HG02763 (cell line): ENCODE data around the gene LGALS3BP.

Source experiments
- ATAC-seq: cut with Tn5 transposase; IDR thresholded peaks from one replicate; pipeline ENCODE4 v1.9.1; 2021; ENCODE audit warnings: mild to moderate bottlenecking, moderate library complexity; ENCODE audit not compliant: unreplicated experiment

Gene LGALS3BP

DNA sequence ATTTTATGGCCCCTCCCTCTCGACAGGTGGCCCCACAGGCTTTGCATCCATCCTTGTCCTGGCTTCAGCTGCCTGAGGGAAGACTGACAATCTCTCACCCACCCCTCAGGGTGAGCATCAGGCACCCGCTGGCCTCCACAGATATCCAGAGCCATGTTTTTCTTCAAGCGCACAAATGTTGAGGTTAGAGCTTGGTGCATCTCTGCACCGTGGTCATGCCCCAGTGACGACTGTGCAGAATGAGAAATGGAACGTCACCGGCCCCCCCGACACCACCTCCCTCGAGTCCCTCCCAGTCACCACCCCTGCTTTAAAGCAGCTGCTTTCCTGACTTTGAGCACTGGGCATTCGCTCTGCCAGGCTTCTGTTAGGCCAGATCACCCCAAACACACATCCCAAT is 34.8 kb downstream of the LGALS3BP start:
- ATAC-seq, result no peak

DNA sequence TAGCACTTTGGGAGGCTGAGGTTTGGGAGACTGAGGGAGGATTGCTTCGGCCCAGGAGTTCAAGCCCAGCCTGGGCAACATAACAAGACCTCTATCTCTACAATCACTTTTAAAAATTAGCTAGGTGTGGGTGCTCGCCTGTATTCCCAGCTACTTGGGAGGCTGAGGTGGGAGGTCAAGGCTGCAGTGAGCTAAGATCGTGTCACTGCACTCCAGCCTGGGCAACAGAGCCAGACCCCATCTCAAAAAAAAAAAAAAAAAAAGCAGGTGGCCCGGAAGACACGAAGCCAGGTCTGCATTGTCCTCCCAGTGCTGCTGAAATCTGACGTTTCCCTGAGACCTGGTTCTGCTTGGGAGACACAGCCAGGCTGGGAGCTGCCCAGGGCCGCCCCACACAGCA is 35.7 kb downstream of the LGALS3BP start:
- no peak for ATAC-seq

DNA sequence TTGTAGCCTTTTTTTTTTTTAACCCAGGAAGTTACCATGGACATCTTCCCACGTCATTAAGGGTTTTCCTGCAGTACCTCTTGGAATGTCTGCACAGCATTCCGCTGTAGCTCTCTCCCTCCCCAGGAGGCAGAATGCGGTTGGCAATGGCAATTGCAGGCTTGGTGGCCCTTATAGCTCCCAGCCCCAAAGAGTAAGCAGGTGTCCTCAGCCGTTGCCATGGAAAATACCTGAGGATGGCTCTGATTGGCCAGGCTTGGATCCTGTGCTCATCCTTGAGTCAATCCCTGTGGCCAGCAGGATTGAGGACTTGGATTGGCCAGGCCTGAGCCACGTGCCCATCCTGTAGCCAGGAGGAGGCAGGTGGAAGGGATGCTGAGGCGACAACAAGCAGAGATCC is 39.0 kb downstream of the LGALS3BP start:
- no peak for ATAC-seq

DNA sequence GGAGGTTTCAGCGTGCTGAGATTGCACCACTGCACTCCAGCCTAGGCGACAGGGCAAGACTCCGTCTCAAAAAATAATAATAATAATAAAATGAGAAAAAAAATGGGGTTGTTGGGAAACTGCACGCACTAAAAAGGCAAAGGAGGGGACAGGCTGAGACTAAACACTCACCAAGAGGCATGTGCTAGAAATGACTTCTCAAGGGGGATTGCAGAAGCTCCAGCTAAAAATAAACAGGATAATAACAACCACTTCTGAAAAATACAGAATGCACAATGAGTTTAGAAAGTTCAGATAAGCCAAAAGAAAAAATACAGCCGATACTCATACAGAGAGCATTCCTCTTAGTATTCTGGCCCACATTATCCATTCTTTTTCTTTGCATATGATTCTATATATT is 39.5 kb downstream of the LGALS3BP start:
- no peak for ATAC-seq

DNA sequence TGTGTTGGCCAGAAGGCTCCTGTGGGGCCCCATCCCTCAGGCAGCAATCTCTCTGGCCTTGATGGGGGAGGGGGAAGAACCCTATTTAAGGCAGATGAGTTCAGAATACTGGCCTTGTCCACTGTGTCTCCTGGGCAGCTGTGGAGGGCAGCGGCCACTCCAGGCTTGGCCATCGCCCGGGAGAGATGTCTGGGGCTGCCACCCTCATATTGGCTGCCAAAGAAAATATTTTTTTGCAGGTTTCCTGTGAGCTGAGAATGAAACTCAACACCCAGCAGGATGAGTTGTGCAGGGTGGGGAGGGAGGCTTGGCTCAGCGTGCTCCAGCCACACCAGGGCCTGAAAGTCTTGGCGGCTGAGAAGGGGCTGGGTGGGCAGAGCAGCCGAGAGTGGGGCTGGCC is 40.1 kb downstream of the LGALS3BP start:
- ATAC-seq, result no peak

DNA sequence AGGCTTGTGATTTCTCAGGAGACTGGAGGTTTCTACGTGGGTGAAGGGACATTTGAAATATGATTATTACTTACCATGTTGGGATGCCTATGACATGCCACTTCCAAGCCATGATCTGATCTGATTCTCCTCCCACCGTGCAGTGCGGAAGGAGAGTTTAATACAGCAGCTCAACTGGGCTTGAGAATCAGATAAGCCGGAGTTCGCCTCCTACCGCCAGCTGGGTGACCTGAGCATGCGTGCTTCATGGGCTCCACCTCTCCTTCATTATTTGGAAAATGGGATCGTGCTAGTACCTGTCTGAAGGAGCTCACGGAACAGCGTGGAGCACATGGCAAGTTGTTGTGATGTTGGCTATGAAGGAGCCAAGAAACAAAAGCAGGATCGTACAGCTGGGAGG is 42.2 kb downstream of the LGALS3BP start:
- ATAC-seq, result no peak

DNA sequence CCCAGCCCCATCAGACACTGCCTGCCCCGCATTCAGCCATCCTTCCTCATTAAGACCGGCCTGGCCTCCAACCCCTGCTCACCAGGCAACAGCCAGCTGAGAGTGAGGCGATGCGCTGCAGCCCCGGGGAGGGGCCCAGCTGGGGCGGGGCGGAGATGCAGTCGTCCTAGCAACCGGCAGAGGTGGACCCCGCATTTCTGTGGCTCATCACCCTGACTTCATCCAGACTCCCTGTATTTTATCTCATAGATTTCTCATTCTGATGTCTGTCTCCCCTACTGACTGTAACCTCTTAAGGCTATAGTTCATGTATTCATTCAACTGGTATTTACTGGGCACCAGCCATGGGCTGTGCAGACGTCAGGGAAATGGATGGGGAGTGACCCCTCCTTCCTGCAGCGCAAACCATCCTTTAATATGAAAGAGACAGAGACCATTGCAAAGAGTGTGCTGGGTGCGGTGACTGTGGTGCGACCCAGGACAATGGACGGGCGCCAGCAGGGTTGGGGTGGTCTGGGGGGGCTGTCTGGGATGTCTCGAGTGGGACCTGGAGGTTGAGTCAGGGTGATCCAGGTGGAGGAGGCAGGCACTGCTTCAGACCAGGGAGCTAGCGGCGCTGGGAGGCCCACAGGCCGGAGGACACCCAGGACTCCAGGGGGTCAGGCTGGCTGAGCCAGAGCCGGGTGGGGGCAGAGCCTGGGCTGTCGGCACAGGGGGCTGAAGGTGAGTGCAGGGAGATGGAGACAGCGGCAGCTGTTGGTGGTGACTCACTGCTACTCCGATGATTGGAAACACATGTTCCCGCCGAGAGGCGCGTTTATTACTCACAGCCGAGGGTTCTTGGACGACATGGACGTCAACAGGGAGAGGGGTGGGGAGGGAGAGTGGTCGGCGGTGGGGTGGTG is 44.1 kb downstream of the LGALS3BP start:
- no peak for ATAC-seq

DNA sequence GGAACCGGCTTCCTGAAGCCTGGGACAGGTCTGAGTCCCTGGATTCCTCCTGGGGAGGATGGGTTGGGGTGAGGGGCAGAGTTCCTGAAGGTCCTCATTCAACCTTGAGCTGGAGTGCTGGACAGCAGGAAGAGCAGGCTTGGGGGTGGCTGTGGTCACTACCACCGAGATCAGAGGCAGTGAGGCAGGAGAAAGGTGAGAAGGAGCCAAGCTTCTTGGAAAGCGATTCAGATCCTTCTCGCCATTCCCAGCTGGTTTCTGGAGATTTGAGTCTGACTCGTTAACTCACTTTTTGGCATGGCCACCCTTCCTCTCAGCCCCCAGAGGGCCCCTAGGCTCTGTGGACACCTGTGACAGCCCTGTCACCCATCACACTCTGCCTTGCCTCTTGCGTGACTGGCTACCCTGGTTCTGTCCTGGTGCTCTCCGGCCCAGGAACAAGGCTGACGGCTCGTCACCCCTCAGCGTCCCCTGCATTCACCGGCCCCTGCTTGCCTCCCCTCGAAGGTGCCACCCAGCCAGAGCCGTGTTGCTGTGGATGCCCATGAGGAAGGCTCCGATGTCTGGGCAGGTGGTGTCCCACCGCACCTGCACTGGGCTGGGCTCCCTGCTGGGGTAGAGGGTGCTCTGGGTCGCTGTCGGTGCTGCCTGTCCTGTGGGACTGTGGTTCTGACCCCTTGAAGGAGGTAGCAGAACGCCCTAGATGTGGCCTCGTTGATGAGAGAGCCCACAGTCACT is 44.9 kb downstream of the LGALS3BP start:
- ATAC-seq, result no peak

DNA sequence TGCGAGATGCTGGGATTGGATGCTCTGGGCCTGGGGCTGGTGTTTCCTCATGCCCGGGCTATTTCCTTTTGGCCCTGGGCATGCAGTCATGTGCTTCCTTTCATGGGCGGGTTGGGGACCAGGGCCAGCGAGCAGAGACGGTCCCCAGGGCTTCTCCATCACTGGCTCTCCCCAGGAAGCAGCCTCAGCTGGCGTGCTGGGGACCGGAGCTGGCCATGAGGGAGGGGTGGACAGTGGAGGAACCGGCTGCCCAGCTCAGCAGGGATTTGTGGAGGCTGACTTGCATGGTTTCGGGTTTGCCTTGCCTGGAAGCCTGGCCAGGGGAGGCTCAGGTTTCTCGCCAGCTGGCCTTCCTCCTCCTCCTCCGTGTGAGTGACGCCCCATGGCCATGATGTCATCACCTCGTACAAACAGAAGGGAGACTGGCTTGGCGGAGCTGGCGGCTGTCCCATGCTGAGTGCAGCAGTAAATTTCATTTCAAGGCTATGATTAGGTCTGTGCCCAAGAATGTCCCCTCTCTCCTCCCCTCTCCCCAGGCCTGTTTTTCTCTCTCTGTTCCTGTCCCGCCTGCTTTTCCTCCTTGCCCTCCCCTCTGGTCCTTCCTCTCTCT is 45.7 kb downstream of the LGALS3BP start:
- ATAC-seq, result no peak

DNA sequence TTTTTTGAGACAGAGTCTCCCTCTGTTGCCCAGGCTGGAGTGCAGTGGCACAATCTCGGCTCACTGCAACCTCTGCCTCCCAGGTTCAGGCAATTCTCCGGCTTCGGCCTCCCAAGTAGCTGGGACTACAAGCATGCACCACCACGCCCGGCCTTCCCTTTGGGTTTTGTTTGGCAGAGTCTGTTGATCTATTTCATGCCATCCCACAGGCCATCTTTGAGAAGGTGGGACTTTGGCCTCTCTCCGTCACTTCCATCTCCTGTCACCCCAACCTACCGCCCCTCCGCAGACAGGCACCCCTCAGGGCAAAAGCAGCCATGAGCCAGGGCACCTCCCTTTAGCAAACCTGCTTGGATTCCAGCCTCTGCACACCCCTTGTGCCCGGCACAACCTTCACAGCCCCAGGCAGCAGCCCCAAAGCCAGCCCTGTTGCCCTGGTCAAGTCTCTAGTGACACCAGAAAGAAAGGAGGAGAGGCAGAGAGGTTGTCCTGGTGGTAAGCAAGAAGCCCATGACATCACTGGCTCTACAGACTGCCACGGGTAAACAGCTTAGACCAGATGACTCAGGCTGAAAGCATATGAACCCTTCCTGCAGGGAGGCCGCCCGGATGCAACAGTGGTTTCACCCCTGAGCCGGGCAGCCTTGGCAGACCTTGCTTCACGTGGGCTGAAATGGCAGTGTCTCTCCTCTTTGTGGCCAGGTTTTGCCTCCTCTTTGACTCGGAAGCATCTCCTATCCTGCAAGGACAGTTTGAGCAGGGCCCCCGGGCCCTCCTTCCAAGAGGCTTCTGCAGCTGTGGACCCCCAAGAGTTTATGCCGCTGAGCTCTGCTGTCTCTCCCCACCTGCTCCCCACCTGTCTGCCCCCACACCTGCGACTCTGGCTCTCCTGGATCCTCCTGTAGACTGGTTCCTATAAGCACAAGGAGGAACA is 46.4 kb downstream of the LGALS3BP start:
- ATAC-seq, result no peak

DNA sequence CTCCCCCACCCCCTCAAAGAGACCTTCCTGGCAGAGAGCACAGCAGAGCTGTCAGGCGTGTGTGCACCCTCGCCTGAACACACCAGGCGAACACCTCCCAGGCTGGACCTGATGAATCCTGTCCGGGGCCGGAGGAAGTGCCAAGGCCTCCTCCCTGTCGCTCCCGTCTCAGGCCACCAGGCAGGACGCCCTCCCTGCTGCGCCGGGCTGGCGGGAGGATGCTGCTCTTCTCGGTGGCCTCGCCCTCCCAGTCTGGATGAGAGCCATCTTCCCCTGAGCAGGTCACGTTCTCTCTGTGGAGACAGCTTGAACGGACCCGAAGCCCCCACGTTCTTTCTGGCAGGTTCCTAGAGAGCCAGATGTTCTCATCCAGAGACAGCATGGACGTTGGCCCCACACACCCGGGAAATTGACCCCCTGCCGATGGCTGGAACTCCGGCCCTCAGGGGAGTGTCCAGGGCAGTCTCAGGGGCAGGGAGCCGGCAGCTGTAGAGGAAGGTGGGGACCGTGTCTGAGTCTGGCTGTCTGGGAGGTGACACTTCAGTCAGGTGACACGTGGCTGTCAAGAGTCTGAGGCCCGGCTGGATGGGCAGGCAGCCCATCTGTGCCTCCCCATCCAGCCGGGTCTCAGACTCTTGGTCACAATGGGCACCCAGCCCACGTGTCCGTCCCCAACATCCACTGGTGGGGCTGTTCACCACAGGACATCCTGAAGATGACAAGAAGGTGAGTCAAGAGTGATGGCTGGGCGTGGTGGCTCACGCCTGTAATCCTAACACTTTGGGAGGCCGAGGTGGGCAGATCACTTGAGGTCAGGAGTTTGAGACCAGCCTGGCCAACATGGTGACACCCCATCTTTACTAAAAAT is 49.6 kb downstream of the LGALS3BP start:
- ATAC-seq, result no peak

DNA sequence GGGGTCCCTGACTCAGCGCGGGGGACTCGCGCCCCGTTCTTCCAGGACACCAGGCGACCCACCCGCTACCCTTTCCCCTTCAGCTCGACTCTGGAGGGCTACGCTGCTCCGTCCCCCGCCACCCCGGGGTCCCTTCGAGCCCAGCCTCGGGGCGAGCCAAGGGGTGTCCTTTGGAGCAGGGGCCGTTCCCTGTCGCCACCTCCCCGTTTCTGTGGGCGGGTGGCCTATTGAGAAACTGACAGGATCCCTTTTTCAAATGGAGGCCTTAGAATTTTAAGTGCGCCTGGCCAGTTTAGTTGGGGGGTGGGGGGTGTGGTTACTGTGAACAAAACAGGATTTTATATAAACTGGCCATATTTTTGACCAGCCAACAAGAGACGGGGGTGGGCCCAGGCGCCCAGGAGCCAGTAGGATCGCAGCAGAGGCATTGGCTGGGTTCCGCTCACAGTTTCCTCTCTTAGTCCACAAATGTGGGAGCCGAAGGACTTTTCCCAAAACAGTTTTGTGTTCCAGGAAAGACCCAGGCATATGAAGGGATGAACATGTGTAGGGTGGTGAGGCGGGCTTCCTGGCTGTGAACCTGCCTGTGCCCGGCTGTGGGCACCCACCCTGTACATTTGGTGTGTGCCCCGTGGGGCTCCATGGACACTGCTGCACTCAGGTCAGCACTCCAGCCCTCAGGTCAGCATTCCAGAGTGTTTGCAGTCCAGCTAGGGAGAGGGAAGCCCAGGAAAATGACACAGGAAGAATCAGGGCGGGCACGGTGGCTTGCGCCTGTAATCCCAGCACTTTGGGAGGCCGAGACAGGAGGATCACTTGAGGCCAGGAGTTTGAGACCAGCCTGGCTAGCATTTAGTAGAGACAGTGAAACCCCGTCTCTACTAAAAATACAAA is 53.8 kb downstream of the LGALS3BP start:
- no peak for ATAC-seq

DNA sequence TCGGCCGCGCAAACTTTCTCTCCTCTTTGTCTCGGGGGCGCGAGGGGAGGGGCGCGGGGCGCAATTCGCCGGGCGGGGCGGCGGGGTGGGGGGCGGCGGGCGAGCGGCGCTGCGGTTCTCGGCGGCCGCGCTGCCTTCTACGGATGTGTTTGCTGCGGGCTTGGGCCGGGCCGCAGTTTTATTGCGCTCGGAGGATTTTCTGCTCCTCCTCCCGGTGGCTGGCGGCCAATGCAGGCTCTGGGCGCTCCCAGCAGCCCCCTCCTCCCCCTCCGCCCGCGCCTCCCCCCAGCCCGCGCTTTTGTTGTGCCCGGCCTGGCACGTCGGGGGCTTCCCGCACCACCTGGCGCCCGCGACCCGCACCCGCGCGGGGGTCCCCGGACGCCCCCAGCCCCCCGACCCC is 54.5 kb downstream of the LGALS3BP start, which contains the start of gene TIMP2:
Gene TIMP2, minus strand, starts transcription at position 154 of the 400 bp plus-strand sequence. CDS start 299 bp downstream, outside the sequence.
- ATAC-seq, result no peak

DNA sequence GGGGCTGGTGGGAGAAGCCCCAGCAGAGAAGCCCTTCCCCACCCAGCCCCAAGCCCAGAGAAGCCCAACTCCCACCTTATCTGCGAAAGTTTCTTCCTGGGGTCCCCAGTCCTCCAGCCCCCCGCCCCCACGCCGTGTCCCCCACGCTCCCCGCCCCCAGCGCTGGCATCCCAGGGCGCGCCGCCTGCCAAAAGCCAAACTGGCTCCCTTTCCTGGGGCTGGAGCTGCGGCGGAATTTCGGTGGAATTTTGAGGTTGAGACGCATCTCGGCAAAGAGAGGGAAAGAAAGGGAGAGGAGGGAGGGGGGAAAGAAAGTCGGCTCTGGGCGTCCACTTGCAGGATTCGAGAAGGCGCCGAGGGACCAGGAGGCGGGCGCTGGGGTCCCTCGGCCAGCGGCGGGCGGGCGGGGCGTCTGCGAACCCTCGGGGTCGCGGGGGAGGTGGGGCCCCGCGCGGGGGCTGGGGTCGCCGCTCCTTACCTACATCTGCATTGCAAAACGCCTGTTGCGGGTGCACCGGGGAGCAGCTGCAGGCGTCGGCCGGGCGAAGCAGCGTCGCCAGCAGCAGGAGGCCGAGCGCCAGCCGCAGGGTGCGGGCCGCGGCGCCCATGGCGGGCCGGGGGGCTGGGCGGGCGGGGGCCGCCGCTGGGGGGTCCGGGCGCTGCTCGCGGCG is 55.1 kb downstream of the LGALS3BP start:
- no peak for ATAC-seq

DNA sequence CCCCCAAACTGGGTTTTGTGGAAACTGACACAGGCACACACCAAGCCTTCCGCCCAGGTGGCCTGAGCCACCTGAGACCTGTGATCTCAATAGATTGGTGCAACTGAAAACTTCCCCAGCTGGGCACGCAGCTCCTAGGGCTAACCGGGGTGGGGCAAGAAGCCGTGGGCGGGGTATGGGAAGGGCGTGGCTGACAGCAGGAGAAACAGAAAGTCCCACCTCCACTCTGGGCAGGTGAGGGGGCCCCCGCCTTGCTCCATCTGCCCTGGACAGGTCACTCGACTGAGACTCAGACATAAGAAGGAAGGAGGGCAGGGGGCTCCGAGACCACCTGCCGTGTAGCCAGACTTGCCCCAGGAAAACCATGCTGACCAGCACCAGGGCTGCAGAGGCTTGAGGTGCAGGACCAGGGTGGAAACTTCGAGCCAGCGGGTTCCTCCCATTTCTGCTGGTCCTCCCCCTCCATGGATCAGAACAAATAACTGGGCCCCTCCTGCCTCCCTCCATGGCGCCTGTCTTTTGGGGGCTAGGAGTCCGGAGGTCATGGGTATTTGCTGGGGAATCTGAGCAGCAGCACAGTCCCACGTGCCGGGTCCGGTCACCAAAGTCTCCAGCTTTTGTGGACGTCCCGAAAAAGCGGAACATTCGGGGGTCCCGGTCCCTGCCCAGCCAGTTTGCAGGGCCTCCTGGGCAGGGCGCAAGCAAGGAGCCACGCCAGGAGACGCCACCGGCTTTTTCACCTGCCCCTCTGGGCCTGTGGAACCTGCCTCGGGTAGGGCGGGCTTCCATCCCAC is 55.9 kb downstream of the LGALS3BP start:
- no peak for ATAC-seq

DNA sequence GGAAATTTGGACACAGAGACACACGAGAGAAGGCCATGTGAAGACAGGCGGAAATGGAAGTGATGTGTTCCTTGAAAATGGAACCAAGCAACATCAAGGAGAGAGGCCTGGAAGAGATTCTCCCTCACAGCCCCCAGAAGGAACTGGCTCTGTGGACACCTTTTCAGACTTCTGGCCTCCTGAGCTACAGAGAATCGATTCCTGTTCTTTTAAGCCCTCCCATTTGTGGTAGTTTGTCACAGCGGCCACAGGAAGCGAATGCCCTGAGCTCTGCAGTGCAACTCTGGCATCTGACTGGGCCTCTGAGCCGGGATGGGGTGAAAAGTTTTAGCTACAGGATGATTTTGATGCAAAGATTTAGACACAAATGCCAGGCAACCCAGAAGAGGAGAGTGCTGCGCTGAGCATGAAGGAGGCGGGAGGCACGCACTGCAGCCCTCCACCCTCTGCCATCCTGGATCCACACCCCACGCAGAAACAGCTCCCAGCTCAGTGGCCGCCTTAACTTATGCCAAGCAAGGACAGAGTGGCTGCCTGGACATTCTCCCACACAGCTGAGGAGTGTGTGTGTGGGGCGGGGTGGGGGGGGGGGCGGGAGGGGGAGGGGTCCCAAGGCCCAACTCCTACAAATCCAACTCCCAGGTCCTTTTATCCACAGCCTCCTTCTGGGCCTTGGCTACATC is 56.8 kb downstream of the LGALS3BP start:
- ATAC-seq, result no peak
